GM23338 (cell line): Measurements from ENCODE around the gene EIF4A3. TPM values are rescaled to one million over a fixed set of nuclear protein-coding genes. Genes with fewer than 3 reads are reported as not detected.
A peak's percentile ranks its signal among the peaks of the same experiment; 100 is the strongest.

Experiments
- ATAC-seq: fragments of 200-7000 bp; cut with Tn5 transposase; 3 replicates; pipeline ENCODE4 v1.9.1; 2020
- DNase-seq: peaks from one replicate; pipeline ENCODE4 v3.0.0-alpha.2; 2015; ENCODE audit warnings: low spot score
- H2AFZ ChIP-seq: fragments of 200-600 bp; sonication (generic); 2 replicates; pipeline ENCODE4 v1.8.0; 2016; ENCODE audit warnings: antibody characterized with exemption, mild to moderate bottlenecking, moderate library complexity
- H3F3A ChIP-seq: fragments of 200-600 bp; sonication (generic); replicated peaks from 2 replicates; pipeline ENCODE4 v1.8.0; 2017; ENCODE audit warnings: antibody characterized with exemption, mixed run types, low read depth
- H3K27ac ChIP-seq: fragments of 200-600 bp; sonication (generic); 2 replicates; pipeline ENCODE4 v1.6.1; 2016; ENCODE audit warnings: low read depth
- H3K27me3 ChIP-seq: fragments of 200-600 bp; sonication (generic); 2 replicates; pipeline ENCODE4 v1.8.0; 2016; ENCODE audit warnings: mild to moderate bottlenecking, mixed run types, moderate library complexity; ENCODE audit not compliant: insufficient read depth
- H3K36me3 ChIP-seq: fragments of 200-600 bp; sonication (generic); 2 replicates; pipeline ENCODE4 v1.8.0; 2016; ENCODE audit warnings: mild to moderate bottlenecking; ENCODE audit not compliant: insufficient read depth
- H3K4me1 ChIP-seq: fragments of 200-600 bp; sonication (generic); 2 replicates; pipeline ENCODE4 v1.8.0; 2016; ENCODE audit warnings: mild to moderate bottlenecking, moderate library complexity; ENCODE audit not compliant: insufficient read depth
- H3K4me2 ChIP-seq: fragments of 200-600 bp; sonication (generic); 2 replicates; pipeline ENCODE4 v1.7.1; 2017; ENCODE audit warnings: mixed run types
- H3K4me3 ChIP-seq: fragments of 200-600 bp; sonication (generic); 2 replicates; pipeline ENCODE4 v1.6.1; 2016; ENCODE audit warnings: mixed run types
- H3K79me2 ChIP-seq: fragments of 200-600 bp; sonication (generic); replicated peaks from 2 replicates; pipeline ENCODE4 v1.8.0; 2017; ENCODE audit warnings: mild to moderate bottlenecking; ENCODE audit not compliant: insufficient read depth
- H3K9me2 ChIP-seq: fragments of 200-600 bp; sonication (generic); 2 replicates; pipeline ENCODE4 v1.8.0; 2017; ENCODE audit not compliant: insufficient read depth
- H4K20me1 ChIP-seq: fragments of 200-600 bp; sonication (generic); replicated peaks from 2 replicates; pipeline ENCODE4 v1.8.0; 2017; ENCODE audit warnings: mild to moderate bottlenecking; ENCODE audit not compliant: insufficient read depth
- H3K27ac Mint-ChIP-seq: 2 replicates; pipeline ENCODE4 v1.8.0; 2020; ENCODE audit warnings: inconsistent platforms, mild to moderate bottlenecking, moderate library complexity, mixed read lengths
- H3K27me3 Mint-ChIP-seq: 3 replicates; pipeline ENCODE4 v1.8.0; 2022; ENCODE audit warnings: low read depth, mild to moderate bottlenecking, moderate library complexity, mixed read lengths, inconsistent platforms; ENCODE audit not compliant: insufficient read depth, poor library complexity
- H3K36me3 Mint-ChIP-seq: 3 replicates; pipeline ENCODE4 v1.8.0; 2021; ENCODE audit warnings: low read depth, mild to moderate bottlenecking, inconsistent platforms, moderate library complexity, mixed read lengths
- H3K4me1 Mint-ChIP-seq: 3 replicates; pipeline ENCODE4 v1.8.0; 2020; ENCODE audit warnings: mild to moderate bottlenecking, inconsistent platforms, mixed read lengths
- H3K4me3 Mint-ChIP-seq: 3 replicates; pipeline ENCODE4 v1.8.0; 2021; ENCODE audit warnings: moderate library complexity, mild to moderate bottlenecking, inconsistent platforms, mixed read lengths
- H3K9me3 Mint-ChIP-seq: 3 replicates; pipeline ENCODE4 v1.8.0; 2020; ENCODE audit warnings: moderate library complexity, mild to moderate bottlenecking, inconsistent platforms, mixed read lengths
- CREB1 ChIP-seq: fragments of 250-450 bp; sonication (Bioruptor Pico); IDR thresholded peaks from 2 replicates; pipeline ENCODE4 v1.5.0; 2020; ENCODE audit warnings: low read depth, mild to moderate bottlenecking, moderate library complexity
- JUNB ChIP-seq: IDR thresholded peaks from one replicate; pipeline ENCODE4 v1.6.1; 2016; ENCODE audit warnings: antibody characterized with exemption; ENCODE audit not compliant: unreplicated experiment
- POLR2AphosphoS5 ChIP-seq: IDR thresholded peaks from 2 replicates; pipeline ENCODE4 v1.6.1; 2016; ENCODE audit warnings: antibody characterized with exemption, low read depth
- ZNF331 ChIP-seq: fragments of 250-450 bp; sonication (Bioruptor Pico); IDR thresholded peaks from 2 replicates; pipeline ENCODE4 v1.5.0; 2020; ENCODE audit warnings: low read depth, mild to moderate bottlenecking, moderate library complexity
- polyA plus RNA-seq: library from polyadenylated mRNA; unstranded; fragments of >200 nt; fragmentation: Nextera tagmentation; extraction: Ambion mirVana; gene quantifications from 2 replicates; pipeline ENCODE4 v1.2.1, GENCODE V29; 2016
- total RNA-seq: library from RNA; depleted of rRNA; stranded (reverse); fragments of >200 nt; shearing (Covaris generic); gene quantifications from 2 replicates; pipeline ENCODE4 v1.2.3, GENCODE V29; 2014
- TF ChIP-seq, protein P1 (sequence below): IDR thresholded peaks from 2 replicates; pipeline ENCODE4 v1.6.1; 2016; ENCODE audit warnings: antibody characterized with exemption
- TF ChIP-seq, protein P2 (sequence below), 2 experiments: fragments of 200-600 bp in 1 of 2; sonication (generic) in 1 of 2; conservative IDR thresholded peaks; 2 replicates each; pipeline versions ENCODE4 v1.5.1 to v1.6.1; 2016 to 2017; ENCODE audit warnings: antibody characterized with exemption in 2 of 2, low read depth in 2 of 2, mild to moderate bottlenecking in 2 of 2, moderate library complexity in 1 of 2
- TF ChIP-seq, protein P3 (sequence below): fragments of 250-450 bp; sonication (Bioruptor Pico); IDR thresholded peaks from 2 replicates; pipeline ENCODE4 v1.5.0; 2020; ENCODE audit warnings: mild to moderate bottlenecking, moderate library complexity

The EIF4A3 gene
- total and polyA plus RNA-seq, 2 experiments from 2014 or later: 146 to 156 TPM

DNA sequence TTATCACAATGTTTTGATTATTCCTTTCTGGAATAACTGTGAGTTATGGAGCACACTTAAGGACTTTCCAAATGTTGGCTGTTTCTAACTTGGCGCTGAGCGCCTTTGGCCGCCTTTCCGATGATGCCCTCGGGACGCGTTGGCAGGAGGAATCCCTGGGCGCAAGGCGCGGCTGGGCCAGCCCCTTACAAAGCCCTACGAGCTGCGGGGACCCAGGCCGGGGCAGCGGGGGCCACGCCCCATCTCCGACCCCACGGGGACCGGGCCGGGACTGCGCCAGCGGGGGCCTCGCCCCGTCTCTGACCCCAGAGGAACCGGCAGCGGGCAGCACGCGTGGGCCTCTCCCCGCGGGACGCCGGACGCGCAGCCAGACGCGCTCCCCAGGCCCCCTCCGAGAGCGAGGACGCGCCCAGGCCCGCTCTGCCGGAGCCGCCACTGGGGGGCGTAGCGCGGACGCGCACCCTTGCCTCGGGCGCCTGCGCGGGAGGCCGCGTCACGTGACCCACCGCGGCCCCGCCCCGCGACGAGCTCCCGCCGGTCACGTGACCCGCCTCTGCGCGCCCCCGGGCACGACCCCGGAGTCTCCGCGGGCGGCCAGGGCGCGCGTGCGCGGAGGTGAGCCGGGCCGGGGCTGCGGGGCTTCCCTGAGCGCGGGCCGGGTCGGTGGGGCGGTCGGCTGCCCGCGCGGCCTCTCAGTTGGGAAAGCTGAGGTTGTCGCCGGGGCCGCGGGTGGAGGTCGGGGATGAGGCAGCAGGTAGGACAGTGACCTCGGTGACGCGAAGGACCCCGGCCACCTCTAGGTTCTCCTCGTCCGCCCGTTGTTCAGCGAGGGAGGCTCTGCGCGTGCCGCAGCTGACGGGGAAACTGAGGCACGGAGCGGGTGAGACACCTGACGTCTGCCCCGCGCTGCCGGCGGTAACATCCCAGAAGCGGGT lies 45.6 kb downstream of the EIF4A3 start, which contains the start of gene GAA:
Gene GAA, plus strand, starts transcription at position 571 of the 935 bp plus-strand sequence. CDS start 3,006 bp downstream, outside the sequence.
- H2AFZ ChIP-seq: peak within 1 kb of the TSS; percentile 96
- H3K4me3 ChIP-seq: peak within 1 kb of the TSS; percentile 71
- no peaks in the 10 kb centered on the region for H3K9me2 ChIP-seq
- no peaks in the 10 kb centered on the region for H4K20me1 ChIP-seq
- Mint-ChIP-seq H3K27ac (peak within 1 kb of the TSS; percentile 60), H3K4me1 (peaks cover 22% of the 10 kb centered on the region), H3K9me3 (no peaks in the 10 kb centered on the region; the same call in 2 of the 3 replicates), H3K27me3 (peaks cover 19% of the 10 kb centered on the region), H3K36me3 (peaks cover 3% of the 10 kb centered on the region; the same call in 2 of the 3 replicates), H3K4me3 (peak within 1 kb of the TSS; percentile 91)
- H3K4me2 ChIP-seq: peak within 1 kb of the TSS; percentile 90
- H3K27me3 ChIP-seq: peaks cover 8% of the 10 kb centered on the region; the same call in 1 of the 2 replicates
- TF ChIP-seq CREB1 (peak; percentile 44; the same call in 1 of the 2 replicates), POLR2AphosphoS5 (peak; percentile 70), ZNF331 (no peak), JUNB (no peak)
- TF ChIP-seq, protein P1, sequence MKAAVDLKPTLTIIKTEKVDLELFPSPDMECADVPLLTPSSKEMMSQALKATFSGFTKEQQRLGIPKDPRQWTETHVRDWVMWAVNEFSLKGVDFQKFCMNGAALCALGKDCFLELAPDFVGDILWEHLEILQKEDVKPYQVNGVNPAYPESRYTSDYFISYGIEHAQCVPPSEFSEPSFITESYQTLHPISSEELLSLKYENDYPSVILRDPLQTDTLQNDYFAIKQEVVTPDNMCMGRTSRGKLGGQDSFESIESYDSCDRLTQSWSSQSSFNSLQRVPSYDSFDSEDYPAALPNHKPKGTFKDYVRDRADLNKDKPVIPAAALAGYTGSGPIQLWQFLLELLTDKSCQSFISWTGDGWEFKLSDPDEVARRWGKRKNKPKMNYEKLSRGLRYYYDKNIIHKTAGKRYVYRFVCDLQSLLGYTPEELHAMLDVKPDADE: 0 out of 2 replicates have a peak, but pooled peaks have one; percentile 44
- TF ChIP-seq, protein P2, sequence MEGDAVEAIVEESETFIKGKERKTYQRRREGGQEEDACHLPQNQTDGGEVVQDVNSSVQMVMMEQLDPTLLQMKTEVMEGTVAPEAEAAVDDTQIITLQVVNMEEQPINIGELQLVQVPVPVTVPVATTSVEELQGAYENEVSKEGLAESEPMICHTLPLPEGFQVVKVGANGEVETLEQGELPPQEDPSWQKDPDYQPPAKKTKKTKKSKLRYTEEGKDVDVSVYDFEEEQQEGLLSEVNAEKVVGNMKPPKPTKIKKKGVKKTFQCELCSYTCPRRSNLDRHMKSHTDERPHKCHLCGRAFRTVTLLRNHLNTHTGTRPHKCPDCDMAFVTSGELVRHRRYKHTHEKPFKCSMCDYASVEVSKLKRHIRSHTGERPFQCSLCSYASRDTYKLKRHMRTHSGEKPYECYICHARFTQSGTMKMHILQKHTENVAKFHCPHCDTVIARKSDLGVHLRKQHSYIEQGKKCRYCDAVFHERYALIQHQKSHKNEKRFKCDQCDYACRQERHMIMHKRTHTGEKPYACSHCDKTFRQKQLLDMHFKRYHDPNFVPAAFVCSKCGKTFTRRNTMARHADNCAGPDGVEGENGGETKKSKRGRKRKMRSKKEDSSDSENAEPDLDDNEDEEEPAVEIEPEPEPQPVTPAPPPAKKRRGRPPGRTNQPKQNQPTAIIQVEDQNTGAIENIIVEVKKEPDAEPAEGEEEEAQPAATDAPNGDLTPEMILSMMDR (conservative IDR thresholded peaks at IDR 0.05; ENCODE audit: low read depth in 2 of 2): peak; percentile 55 to 81; a peak in 3 of 4 replicates
- TF ChIP-seq, protein P3, sequence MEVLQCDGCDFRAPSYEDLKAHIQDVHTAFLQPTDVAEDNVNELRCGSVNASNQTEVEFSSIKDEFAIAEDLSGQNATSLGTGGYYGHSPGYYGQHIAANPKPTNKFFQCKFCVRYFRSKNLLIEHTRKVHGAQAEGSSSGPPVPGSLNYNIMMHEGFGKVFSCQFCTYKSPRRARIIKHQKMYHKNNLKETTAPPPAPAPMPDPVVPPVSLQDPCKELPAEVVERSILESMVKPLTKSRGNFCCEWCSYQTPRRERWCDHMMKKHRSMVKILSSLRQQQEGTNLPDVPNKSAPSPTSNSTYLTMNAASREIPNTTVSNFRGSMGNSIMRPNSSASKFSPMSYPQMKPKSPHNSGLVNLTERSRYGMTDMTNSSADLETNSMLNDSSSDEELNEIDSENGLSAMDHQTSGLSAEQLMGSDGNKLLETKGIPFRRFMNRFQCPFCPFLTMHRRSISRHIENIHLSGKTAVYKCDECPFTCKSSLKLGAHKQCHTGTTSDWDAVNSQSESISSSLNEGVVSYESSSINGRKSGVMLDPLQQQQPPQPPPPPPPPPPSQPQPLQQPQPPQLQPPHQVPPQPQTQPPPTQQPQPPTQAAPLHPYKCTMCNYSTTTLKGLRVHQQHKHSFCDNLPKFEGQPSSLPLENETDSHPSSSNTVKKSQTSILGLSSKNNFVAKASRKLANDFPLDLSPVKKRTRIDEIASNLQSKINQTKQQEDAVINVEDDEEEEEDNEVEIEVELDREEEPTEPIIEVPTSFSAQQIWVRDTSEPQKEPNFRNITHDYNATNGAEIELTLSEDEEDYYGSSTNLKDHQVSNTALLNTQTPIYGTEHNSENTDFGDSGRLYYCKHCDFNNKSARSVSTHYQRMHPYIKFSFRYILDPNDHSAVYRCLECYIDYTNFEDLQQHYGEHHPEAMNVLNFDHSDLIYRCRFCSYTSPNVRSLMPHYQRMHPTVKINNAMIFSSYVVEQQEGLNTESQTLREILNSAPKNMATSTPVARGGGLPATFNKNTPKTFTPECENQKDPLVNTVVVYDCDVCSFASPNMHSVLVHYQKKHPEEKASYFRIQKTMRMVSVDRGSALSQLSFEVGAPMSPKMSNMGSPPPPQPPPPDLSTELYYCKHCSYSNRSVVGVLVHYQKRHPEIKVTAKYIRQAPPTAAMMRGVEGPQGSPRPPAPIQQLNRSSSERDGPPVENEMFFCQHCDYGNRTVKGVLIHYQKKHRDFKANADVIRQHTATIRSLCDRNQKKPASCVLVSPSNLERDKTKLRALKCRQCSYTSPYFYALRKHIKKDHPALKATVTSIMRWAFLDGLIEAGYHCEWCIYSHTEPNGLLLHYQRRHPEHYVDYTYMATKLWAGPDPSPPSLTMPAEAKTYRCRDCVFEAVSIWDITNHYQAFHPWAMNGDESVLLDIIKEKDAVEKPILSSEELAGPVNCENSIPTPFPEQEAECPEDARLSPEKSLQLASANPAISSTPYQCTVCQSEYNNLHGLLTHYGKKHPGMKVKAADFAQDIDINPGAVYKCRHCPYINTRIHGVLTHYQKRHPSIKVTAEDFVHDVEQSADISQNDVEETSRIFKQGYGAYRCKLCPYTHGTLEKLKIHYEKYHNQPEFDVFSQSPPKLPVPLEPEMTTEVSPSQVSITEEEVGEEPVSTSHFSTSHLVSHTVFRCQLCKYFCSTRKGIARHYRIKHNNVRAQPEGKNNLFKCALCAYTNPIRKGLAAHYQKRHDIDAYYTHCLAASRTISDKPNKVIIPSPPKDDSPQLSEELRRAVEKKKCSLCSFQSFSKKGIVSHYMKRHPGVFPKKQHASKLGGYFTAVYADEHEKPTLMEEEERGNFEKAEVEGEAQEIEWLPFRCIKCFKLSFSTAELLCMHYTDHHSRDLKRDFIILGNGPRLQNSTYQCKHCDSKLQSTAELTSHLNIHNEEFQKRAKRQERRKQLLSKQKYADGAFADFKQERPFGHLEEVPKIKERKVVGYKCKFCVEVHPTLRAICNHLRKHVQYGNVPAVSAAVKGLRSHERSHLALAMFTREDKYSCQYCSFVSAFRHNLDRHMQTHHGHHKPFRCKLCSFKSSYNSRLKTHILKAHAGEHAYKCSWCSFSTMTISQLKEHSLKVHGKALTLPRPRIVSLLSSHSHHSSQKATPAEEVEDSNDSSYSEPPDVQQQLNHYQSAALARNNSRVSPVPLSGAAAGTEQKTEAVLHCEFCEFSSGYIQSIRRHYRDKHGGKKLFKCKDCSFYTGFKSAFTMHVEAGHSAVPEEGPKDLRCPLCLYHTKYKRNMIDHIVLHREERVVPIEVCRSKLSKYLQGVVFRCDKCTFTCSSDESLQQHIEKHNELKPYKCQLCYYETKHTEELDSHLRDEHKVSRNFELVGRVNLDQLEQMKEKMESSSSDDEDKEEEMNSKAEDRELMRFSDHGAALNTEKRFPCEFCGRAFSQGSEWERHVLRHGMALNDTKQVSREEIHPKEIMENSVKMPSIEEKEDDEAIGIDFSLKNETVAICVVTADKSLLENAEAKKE: no peak
- DNase-seq (peak; percentile 87), ATAC-seq (peak; percentile 81)
- H3K27ac ChIP-seq: no peak within 1 kb of the TSS
- H3K79me2 ChIP-seq: 0 out of 2 replicates have a peak, but pooled peaks cover 5% of the 10 kb centered on the region
- peaks cover 10% of the 10 kb centered on the region; the same call in 1 of the 2 replicates for H3K4me1 ChIP-seq
- 0 out of 2 replicates have a peak, but pooled peaks cover 4% of the 10 kb centered on the region for H3F3A ChIP-seq
- no peaks in the 10 kb centered on the region for H3K36me3 ChIP-seq
